C4-2B (cell line): ENCODE measurements around the gene ZNF100.
A peak's percentile ranks its signal among the peaks of the same experiment; 100 is the strongest.
"Not testable (repeated sequence)": the region's sequence is repeated elsewhere in the genome, so short reads cannot be mapped to it uniquely, and the experiment has no call there.

Experiments used
- H3K27ac ChIP-seq: fragments of 450-650 bp; 2 replicates; pipeline ENCODE4 v1.5.1; 2017
- ZFX ChIP-seq: fragments of 450-650 bp; IDR thresholded peaks from 2 replicates; pipeline ENCODE4 v1.6.1; 2017
- TF ChIP-seq, protein P1 (sequence below): fragments of 450-650 bp; conservative IDR thresholded peaks from 2 replicates; pipeline ENCODE4 v1.5.1; 2017; ENCODE audit warnings: mild to moderate bottlenecking

ZNF100 gene

DNA sequence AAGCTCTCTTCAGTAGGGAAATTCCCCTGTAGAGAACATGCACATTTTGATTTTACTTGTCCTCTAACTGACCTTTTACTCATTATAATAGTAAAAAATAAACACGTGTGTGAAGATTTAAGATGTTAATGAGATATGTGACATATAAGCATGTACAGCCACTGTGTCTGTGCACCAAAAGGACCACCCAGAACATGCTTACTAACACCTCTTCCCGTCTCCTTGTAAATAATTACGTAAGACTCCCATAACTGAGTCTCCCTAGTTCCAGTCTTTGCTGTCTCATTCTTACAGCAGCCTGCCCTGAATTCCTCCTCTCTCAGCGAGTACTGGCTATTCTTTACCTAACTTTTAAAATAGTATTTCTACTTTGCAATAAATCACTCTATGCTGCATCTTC lies 53.6 kb downstream of the ZNF100 start:
- TF ChIP-seq ZFX: no peak
- TF ChIP-seq, protein P1, sequence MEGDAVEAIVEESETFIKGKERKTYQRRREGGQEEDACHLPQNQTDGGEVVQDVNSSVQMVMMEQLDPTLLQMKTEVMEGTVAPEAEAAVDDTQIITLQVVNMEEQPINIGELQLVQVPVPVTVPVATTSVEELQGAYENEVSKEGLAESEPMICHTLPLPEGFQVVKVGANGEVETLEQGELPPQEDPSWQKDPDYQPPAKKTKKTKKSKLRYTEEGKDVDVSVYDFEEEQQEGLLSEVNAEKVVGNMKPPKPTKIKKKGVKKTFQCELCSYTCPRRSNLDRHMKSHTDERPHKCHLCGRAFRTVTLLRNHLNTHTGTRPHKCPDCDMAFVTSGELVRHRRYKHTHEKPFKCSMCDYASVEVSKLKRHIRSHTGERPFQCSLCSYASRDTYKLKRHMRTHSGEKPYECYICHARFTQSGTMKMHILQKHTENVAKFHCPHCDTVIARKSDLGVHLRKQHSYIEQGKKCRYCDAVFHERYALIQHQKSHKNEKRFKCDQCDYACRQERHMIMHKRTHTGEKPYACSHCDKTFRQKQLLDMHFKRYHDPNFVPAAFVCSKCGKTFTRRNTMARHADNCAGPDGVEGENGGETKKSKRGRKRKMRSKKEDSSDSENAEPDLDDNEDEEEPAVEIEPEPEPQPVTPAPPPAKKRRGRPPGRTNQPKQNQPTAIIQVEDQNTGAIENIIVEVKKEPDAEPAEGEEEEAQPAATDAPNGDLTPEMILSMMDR: no peak
- H3K27ac ChIP-seq: no peak overlapping the region

DNA sequence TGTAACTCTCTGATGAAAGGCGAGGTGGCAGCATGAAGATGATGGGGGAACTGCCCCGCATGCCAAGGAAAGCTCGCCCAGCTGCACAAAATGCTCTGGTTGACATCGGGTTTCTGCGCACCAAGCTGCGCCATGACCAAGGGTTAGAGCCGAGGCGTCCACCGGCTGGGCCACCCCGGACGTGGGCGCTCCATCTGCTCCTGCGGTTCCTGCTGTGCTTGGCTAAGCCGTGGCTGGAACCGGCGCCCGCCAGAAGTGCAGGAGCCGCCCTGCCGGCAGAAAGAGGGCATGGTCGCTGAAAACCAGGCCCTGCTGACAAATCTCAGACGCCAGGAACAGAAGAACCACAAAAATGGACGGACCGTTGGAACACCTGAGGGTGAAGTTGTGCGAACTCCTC lies 57.9 kb downstream of the ZNF100 start:
- no peak for TF ChIP-seq ZFX
- TF ChIP-seq, protein P1: no peak
- no peak overlapping the region for H3K27ac ChIP-seq

DNA sequence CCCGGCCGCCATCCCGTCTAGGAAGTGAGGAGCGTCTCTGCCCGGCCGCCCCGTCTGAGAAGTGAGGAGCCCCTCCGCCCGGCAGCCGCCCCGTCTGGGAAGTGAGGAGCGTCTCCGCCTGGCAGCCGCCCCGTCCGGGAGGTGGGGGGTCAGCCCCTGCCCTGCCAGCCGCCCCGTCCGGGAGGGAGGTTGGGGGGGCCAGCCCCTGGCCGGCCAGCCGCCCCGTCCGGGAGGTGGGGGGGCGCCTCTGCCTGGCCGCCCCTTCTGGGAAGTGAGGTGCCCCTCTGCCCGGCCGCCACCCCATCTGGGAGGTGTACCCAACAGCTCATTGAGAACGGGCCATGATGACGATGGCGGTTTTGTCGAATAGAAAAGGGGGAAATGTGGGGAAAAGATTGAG lies 59.5 kb downstream of the ZNF100 start:
- not testable (repeated sequence) for H3K27ac ChIP-seq

DNA sequence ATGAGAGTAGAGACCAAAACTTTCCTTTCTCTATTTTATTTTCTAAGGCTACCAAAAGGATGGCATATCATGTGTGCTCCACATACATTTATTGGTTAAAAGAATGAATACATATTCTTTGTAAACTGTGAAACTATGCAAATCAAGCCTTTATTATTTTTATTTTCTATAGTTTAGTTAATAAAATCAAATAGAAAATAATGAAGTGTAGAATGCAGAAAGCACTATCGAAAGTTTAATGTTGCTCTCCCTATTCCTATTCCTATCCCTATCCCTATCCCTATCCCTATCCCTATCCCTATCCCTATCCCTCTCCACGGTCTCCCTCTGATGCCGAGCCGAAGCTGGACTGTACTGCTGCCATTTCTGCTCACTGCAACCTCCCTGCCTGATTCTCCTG lies 60.3 kb downstream of the ZNF100 start:
- no peak for TF ChIP-seq ZFX
- TF ChIP-seq, protein P1: no peak
- no peak overlapping the region for H3K27ac ChIP-seq

DNA sequence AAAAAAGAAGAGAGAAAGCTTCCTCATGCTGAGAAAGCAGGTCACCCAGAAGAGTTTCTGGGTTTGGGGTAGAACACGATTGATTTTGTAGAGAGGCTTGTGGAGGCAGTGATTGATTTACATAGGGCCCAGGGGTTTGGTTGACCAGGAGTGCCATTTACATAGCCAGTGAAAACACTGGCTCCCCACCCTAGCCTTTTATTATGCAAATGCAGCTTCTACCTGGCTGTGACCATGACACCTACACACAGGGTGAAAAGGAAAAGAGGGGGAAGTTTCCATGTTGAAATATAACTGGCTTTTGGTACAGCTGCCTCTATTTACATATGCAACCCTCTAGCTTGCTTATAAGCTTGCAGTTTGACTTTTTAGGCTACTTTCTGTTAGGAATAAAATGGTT lies 62.0 kb downstream of the ZNF100 start:
- TF ChIP-seq ZFX: no peak
- TF ChIP-seq, protein P1: no peak
- H3K27ac ChIP-seq: no peak overlapping the region

DNA sequence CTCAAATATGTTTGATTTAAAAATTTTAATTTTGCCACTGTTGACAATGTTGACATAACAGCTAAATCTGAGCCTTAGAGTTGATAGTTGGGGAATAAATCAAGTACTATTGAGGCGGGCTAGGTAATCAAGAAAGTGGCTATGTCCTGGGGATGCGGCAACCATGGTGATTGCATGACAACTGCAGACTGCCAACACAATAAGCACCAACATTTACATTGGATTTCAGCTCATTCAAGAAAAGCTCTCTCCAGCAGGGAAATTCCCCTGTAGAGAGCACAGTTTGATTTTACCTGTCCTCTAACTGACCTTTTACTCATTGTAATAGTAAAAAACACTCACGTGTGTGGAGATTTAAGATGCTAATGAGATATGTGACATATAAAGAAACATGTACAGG lies 63.1 kb downstream of the ZNF100 start:
- TF ChIP-seq, protein P1: no peak
- TF ChIP-seq ZFX: no peak
- no peak overlapping the region for H3K27ac ChIP-seq

DNA sequence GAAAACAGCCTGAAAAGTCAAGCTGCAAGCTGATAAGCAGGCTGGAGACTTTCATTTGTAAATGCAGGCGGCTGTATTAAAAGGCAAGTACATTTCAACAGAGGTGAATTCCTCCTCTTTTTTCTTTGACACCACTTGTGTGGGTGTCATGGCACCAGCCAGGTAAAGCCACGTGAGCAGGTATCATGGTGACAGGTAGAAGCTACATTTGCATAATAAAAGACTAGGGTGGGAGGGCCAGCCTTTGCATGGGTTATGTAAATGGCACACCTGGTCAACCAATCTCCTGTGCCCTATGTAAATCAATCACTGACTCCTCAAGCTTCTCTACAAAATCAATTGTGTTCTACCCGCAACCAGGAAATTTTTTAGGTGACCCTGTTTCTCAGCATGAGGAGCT lies 68.2 kb downstream of the ZNF100 start:
- TF ChIP-seq, protein P1: no peak
- no peak for TF ChIP-seq ZFX
- H3K27ac ChIP-seq: peak overlapping the region; percentile 36; the same call in 1 of the 2 replicates

DNA sequence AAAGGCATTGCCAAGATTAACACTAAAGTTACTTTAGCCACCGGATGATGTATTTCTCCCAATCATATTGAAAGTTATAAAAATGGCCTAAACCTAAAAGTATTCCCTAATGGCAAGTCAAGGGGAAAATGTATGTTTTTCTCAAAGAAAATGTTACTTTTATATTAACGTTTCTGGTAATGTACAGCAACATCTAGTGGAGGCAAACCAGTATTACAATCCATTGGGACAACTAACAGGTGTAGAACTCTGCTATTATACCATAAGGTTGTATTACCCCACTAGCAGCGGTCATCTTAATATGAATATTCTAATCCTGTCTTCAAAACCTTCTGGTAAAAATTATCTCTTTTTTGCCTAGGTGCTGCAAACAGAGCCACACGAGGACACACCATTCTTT lies 69.2 kb downstream of the ZNF100 start:
- no peak overlapping the region for H3K27ac ChIP-seq
- no peak for TF ChIP-seq ZFX
- TF ChIP-seq, protein P1: peak; percentile 59
